ENCODE results near the gene DPYSL3. TPM values are rescaled to one million over a fixed set of nuclear protein-coding genes. Genes with fewer than 3 reads are reported as not detected.

DPYSL3 gene
- total and polyA plus RNA-seq, 4 donors, result 0.35 to 3.6 (median 1.7) TPM

- WGBS, result 67% methylated on average over 7 of the region's 7 CpGs
- H3K4me3 ChIP-seq (ENCODE audit: low read depth in 1 of 3, low read length in 3 of 3), result no peak overlapping the region
- H3K36me3 ChIP-seq (ENCODE audit: control insufficient read depth in 4 of 4, insufficient read depth in 3 of 4, low read depth in 1 of 4, low read length in 3 of 4), result no peaks in the 10 kb centered on the region
- peak; percentile 73 for TF ChIP-seq REST (IDR thresholded peaks at IDR 0.05)
- no peak for TF ChIP-seq MAX (IDR thresholded peaks at IDR 0.05)
- DNase-seq (ENCODE audit: low spot score), result no peak
- no peak overlapping the region for H3K27ac ChIP-seq (ENCODE audit: low read depth in 1 of 2, low read length in 2 of 2)
- H3K27me3 ChIP-seq (ENCODE audit: control insufficient read depth in 4 of 4, insufficient read depth in 4 of 4, low read length in 3 of 4), result peaks cover 0 to 6% (median 0%) of the 10 kb centered on the region in 4 donors
- no peak overlapping the region for H3K9ac ChIP-seq (ENCODE audit: low read depth in 1 of 2, low read length in 2 of 2)
- H3K4me1 ChIP-seq (ENCODE audit: control insufficient read depth in 4 of 4, insufficient read depth in 4 of 4, low read length in 3 of 4), result peaks cover 0 to under 1% (median 0%) of the 10 kb centered on the region in 4 donors
- H3K9me3 ChIP-seq (ENCODE audit: control insufficient read depth in 4 of 4, low read length in 3 of 4), result no peaks in the 10 kb centered on the region
These were observed 5.4 kb upstream of the DPYSL3 start for GRCh38 chr5:147515269-147515668.

DNA sequence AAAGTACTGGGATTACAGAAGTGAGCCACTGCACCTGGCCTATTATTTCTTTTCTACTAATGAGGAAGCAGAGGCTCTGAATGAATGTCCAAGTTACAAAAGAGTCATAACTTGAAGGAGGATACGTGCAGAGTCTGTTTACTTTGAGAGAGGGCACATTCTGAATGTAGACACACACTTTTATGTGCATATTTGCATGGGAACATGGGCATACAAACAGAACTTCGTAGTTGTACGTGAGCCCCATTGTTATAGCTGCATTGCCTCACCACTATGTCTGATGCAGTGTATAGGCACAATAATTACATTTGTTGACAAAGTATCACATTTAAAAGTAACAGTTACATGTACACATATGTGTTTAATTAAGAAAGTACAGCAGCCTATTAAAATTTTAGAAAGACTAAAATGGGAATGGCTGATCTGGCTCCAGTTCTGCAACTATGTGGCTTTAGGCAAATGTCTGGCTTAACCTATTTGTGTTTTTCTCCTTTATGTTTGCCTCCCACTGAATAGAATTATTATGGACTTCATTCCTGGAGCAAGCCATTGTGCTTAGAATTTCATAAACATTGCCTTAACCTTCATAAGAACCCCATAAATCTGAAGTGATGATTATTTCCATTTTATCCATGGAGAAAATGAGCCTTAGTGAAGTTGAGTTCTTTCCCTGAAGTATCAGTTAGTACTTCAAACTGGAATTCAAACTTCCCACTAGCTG is 3.0 kb upstream of the DPYSL3 start:
- WGBS, result 54% methylated on average over 3 of the region's 3 CpGs
- TF ChIP-seq FOXA1 (IDR thresholded peaks at IDR 0.05), result no peak
- H3K9me3 ChIP-seq (ENCODE audit: control insufficient read depth in 4 of 4, low read length in 3 of 4), result no peaks in the 10 kb centered on the region
- H3K36me3 ChIP-seq (ENCODE audit: control insufficient read depth in 4 of 4, insufficient read depth in 3 of 4, low read depth in 1 of 4, low read length in 3 of 4), result no peaks in the 10 kb centered on the region
- H3K27me3 ChIP-seq (ENCODE audit: control insufficient read depth in 4 of 4, insufficient read depth in 4 of 4, low read length in 3 of 4), result peaks cover 0 to 7% (median under 1%) of the 10 kb centered on the region in 4 donors
- H3K4me1 ChIP-seq (ENCODE audit: control insufficient read depth in 4 of 4, insufficient read depth in 4 of 4, low read length in 3 of 4), result peaks cover 4 to 13% (median 7%) of the 10 kb centered on the region in 4 donors
- no peak overlapping the region for H3K27ac ChIP-seq (ENCODE audit: low read depth in 1 of 2, low read length in 2 of 2)
- DNase-seq (ENCODE audit: low spot score), result no peak
- H3K9ac ChIP-seq (ENCODE audit: low read depth in 1 of 2, low read length in 2 of 2), result no peak overlapping the region
- no peak overlapping the region for H3K4me3 ChIP-seq (ENCODE audit: low read depth in 1 of 3, low read length in 3 of 3)

GRCh38 chr5:147510885-147511284 is 1.0 kb upstream of the DPYSL3 start:
- TF ChIP-seq RAD21 (IDR thresholded peaks at IDR 0.05) (no peak), HNF4G (IDR thresholded peaks at IDR 0.05) (no peak), GABPA (IDR thresholded peaks at IDR 0.05 in 1 of 2, conservative IDR thresholded peaks at IDR 0.05 in 1 of 2) (no peak), YY1 (IDR thresholded peaks at IDR 0.05) (no peak), ATF3 (IDR thresholded peaks at IDR 0.05) (no peak), CTCF (IDR thresholded peaks at IDR 0.05; ENCODE audit: low read depth, low read length, missing input control) (no peak), FOXA1 (IDR thresholded peaks at IDR 0.05) (no peak), TAF1 (conservative IDR thresholded peaks at IDR 0.05) (no peak), FOXA2 (IDR thresholded peaks at IDR 0.05) (no peak)
- TF ChIP-seq, protein P1, sequence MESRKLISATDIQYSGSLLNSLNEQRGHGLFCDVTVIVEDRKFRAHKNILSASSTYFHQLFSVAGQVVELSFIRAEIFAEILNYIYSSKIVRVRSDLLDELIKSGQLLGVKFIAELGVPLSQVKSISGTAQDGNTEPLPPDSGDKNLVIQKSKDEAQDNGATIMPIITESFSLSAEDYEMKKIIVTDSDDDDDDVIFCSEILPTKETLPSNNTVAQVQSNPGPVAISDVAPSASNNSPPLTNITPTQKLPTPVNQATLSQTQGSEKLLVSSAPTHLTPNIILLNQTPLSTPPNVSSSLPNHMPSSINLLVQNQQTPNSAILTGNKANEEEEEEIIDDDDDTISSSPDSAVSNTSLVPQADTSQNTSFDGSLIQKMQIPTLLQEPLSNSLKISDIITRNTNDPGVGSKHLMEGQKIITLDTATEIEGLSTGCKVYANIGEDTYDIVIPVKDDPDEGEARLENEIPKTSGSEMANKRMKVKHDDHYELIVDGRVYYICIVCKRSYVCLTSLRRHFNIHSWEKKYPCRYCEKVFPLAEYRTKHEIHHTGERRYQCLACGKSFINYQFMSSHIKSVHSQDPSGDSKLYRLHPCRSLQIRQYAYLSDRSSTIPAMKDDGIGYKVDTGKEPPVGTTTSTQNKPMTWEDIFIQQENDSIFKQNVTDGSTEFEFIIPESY (IDR thresholded peaks at IDR 0.05), result no peak
- DNase-seq (ENCODE audit: low spot score), result no peak
- Histone ChIP-seq H3K36me3 (ENCODE audit: control insufficient read depth in 4 of 4, insufficient read depth in 3 of 4, low read depth in 1 of 4, low read length in 3 of 4) (no peaks in the 10 kb centered on the region), H3K27me3 (ENCODE audit: control insufficient read depth in 4 of 4, insufficient read depth in 4 of 4, low read length in 3 of 4) (peaks cover 0 to 7% (median 1%) of the 10 kb centered on the region in 4 donors), H3K9ac (ENCODE audit: low read depth in 1 of 2, low read length in 2 of 2) (no peak overlapping the region), H3K9me3 (ENCODE audit: control insufficient read depth in 4 of 4, low read length in 3 of 4) (peaks cover 0 to 5% (median 0%) of the 10 kb centered on the region in 4 donors), H3K4me3 (ENCODE audit: low read depth in 1 of 3, low read length in 3 of 3) (no peak overlapping the region), H3K27ac (ENCODE audit: low read depth in 1 of 2, low read length in 2 of 2) (no peak overlapping the region), H3K4me1 (ENCODE audit: control insufficient read depth in 4 of 4, insufficient read depth in 4 of 4, low read length in 3 of 4) (peaks cover 4 to 13% (median 7%) of the 10 kb centered on the region in 4 donors)
- WGBS, result 82% methylated on average over 7 of the region's 7 CpGs

Data from liver (tissue), 9 donors.